Gastrocnemius medialis (tissue), 4 donors: ENCODE data around the gene ZNF569.

Experiments
- POLR2A ChIP-seq, 2 donors: fragments of 450-650 bp; IDR thresholded peaks; one replicate each; pipeline ENCODE4 v1.6.1; 2017; ENCODE audit warnings: antibody characterized with exemption in 2 of 2, mild to moderate bottlenecking in 2 of 2, moderate library complexity in 2 of 2
- TF ChIP-seq, protein P1 (sequence below), 5 experiments: fragments of 450-650 bp in 3 of 5; fragments of 200-600 bp in 2 of 5; sonication (generic) in 2 of 5; IDR thresholded peaks in 4 of 5; conservative IDR thresholded peaks in 1 of 5; 1 replicate in 4 of 5; 2 replicates in 1 of 5; pipeline ENCODE4 v1.5.1; 2016 to 2019; ENCODE audit warnings: antibody characterized with exemption in 5 of 5, mild to moderate bottlenecking in 3 of 5, moderate library complexity in 3 of 5

- TF ChIP-seq, protein P1, sequence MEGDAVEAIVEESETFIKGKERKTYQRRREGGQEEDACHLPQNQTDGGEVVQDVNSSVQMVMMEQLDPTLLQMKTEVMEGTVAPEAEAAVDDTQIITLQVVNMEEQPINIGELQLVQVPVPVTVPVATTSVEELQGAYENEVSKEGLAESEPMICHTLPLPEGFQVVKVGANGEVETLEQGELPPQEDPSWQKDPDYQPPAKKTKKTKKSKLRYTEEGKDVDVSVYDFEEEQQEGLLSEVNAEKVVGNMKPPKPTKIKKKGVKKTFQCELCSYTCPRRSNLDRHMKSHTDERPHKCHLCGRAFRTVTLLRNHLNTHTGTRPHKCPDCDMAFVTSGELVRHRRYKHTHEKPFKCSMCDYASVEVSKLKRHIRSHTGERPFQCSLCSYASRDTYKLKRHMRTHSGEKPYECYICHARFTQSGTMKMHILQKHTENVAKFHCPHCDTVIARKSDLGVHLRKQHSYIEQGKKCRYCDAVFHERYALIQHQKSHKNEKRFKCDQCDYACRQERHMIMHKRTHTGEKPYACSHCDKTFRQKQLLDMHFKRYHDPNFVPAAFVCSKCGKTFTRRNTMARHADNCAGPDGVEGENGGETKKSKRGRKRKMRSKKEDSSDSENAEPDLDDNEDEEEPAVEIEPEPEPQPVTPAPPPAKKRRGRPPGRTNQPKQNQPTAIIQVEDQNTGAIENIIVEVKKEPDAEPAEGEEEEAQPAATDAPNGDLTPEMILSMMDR (IDR thresholded peaks at IDR 0.05 in 4 of 5, conservative IDR thresholded peaks at IDR 0.05 in 1 of 5), result no peak
- TF ChIP-seq POLR2A (IDR thresholded peaks at IDR 0.05), result no peak
Observed at GRCh38 chr19:37472165-37472564, 4.9 kb upstream of the ZNF569 start.
